PFSK-1 (cell line): ENCODE data around the gene RABGAP1L.

Experiments used
- FOXP2 ChIP-seq: optimal IDR thresholded peaks from 2 replicates; pipeline ENCODE3; 2011; ENCODE audit warnings: borderline replicate concordance, control low read depth, inconsistent platforms; ENCODE audit not compliant: insufficient read depth; ENCODE audit errors: extremely low read length, extremely low read depth
- POLR2AphosphoS5 ChIP-seq: IDR thresholded peaks from 2 replicates; pipeline ENCODE4 v1.6.1; 2012; ENCODE audit warnings: low read depth, mild to moderate bottlenecking, control low read depth, low read length, moderate library complexity
- SIN3A ChIP-seq: IDR thresholded peaks from 2 replicates; pipeline ENCODE4 v1.6.1; 2012; ENCODE audit warnings: mild to moderate bottlenecking, low read length, moderate library complexity, borderline replicate concordance; ENCODE audit not compliant: insufficient read depth
- TAF1 ChIP-seq: IDR thresholded peaks from 2 replicates; pipeline ENCODE4 v1.6.1; 2012; ENCODE audit warnings: low read length, control low read depth, borderline replicate concordance; ENCODE audit not compliant: insufficient read depth
- TF ChIP-seq, protein P1 (sequence below), 2 experiments: IDR thresholded peaks; 2 replicates each; pipeline versions ENCODE4 v1.6.1 to v1.8.0; 2011 to 2012; ENCODE audit warnings: low read depth in 2 of 2, low read length in 2 of 2, control low read depth in 1 of 2, inconsistent platforms in 1 of 2, mild to moderate bottlenecking in 1 of 2, moderate library complexity in 1 of 2; ENCODE audit not compliant: insufficient read depth in 1 of 2

The RABGAP1L gene

DNA sequence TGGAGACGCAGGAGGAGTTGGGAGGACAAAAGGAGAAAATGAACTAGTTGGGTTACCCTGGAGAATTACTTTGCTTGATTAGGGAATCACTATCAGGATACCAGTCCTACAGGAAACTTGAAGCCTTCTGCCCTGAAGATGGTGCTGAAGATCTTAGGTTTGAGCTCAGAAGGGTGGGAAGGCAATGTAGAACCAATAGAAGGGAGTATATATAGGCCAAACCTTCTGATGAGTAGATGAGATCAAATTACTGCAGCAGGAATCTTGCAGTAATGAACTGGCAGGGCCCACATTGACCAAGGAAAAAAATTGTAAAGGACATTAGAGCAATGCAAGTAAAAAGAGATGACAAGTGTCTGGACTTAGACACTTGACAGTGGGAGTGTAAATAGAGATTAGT, 724.1 kb downstream of the RABGAP1L start:
- TF ChIP-seq, protein P1, sequence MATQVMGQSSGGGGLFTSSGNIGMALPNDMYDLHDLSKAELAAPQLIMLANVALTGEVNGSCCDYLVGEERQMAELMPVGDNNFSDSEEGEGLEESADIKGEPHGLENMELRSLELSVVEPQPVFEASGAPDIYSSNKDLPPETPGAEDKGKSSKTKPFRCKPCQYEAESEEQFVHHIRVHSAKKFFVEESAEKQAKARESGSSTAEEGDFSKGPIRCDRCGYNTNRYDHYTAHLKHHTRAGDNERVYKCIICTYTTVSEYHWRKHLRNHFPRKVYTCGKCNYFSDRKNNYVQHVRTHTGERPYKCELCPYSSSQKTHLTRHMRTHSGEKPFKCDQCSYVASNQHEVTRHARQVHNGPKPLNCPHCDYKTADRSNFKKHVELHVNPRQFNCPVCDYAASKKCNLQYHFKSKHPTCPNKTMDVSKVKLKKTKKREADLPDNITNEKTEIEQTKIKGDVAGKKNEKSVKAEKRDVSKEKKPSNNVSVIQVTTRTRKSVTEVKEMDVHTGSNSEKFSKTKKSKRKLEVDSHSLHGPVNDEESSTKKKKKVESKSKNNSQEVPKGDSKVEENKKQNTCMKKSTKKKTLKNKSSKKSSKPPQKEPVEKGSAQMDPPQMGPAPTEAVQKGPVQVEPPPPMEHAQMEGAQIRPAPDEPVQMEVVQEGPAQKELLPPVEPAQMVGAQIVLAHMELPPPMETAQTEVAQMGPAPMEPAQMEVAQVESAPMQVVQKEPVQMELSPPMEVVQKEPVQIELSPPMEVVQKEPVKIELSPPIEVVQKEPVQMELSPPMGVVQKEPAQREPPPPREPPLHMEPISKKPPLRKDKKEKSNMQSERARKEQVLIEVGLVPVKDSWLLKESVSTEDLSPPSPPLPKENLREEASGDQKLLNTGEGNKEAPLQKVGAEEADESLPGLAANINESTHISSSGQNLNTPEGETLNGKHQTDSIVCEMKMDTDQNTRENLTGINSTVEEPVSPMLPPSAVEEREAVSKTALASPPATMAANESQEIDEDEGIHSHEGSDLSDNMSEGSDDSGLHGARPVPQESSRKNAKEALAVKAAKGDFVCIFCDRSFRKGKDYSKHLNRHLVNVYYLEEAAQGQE (IDR thresholded peaks at IDR 0.05; ENCODE audit: insufficient read depth in 1 of 2, low read depth in 2 of 2, low read length in 2 of 2), result no peak
- TF ChIP-seq TAF1 (no peak), FOXP2 (no peak), SIN3A (no peak), POLR2AphosphoS5 (no peak)

DNA sequence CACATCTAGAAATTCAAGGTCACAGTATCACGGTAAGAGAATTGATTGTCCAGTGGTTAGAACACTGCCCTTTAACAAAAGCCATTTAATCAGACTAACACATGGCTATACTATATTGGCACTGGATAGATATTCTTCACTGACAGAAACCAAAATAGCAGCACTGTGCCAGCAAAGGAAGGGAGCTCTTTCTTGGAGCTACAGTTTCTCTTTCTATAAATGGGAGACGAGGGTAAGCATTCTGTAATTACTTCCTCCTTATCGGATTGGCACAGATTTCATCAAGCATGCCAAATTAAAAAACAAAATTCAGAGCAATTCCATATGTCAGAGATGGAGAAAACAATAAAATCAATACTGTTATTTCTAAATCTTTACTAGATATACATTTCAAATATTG, 724.7 kb downstream of the RABGAP1L start:
- no peak for TF ChIP-seq TAF1
- no peak for TF ChIP-seq FOXP2
- TF ChIP-seq, protein P1 (IDR thresholded peaks at IDR 0.05; ENCODE audit: insufficient read depth in 1 of 2, low read depth in 2 of 2, low read length in 2 of 2), result no peak
- TF ChIP-seq POLR2AphosphoS5, result no peak
- TF ChIP-seq SIN3A, result no peak

DNA sequence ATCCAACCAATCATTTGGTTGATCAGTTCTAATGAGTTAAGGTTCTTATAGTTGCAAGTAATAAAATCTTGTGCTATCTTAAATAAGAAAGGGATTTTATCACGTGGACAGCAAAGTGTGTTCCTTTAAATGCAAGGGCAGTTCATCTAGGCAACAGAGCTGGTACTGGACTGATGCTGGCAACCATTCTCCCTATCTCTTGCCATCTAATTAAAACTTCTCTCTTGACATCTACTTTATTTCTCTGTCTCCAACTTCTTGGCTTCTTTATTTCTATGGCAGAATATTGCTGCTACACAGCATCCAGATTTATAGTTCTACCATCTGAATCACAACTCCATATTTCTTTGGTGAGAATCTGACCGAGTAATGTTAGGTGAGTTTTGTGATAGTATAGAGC, 725.2 kb downstream of the RABGAP1L start:
- no peak for TF ChIP-seq POLR2AphosphoS5
- TF ChIP-seq TAF1, result no peak
- no peak for TF ChIP-seq FOXP2
- TF ChIP-seq, protein P1 (IDR thresholded peaks at IDR 0.05; ENCODE audit: insufficient read depth in 1 of 2, low read depth in 2 of 2, low read length in 2 of 2), result no peak
- no peak for TF ChIP-seq SIN3A

DNA sequence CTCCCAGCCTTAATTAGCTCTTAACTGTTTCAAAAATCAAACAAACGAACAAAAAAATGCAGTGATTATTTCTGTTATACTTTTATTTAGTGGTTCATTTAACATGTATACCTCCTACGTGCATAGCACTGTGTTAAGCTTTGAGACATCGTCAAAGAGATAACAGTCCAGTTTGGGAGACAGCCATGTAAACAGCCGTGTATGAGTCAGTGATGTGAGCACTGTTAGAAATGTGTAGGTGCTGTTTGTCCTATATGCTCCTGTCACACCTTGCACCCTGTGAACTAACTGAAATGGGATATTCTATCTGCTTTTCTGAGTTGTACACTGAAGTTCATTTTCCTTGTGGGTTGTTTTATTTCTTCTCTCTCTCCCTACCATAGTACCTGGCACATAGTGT, 730.7 kb downstream of the RABGAP1L start:
- TF ChIP-seq FOXP2 (no peak), POLR2AphosphoS5 (no peak), TAF1 (no peak)
- TF ChIP-seq, protein P1 (IDR thresholded peaks at IDR 0.05; ENCODE audit: insufficient read depth in 1 of 2, low read depth in 2 of 2, low read length in 2 of 2), result no peak

DNA sequence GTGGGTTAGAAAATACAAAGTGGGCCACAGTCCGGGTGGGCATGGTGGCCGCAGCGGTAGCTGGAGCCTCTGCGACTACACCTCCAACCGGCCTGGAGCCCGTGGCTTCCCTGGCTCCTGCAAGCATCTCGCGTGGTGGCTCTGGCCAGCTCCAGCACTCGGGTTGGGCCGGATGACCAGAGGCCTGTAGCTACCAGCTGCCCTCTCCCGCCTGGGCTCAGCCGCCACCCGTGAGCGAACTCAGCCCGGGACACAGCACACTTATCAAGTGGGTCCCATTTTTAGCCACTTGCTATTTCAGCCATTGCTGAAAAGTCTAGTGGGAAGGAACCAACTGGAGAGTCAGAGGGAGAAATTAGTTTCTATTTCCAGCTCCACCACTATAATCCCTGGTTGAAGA, 732.7 kb downstream of the RABGAP1L start:
- no peak for TF ChIP-seq POLR2AphosphoS5
- TF ChIP-seq SIN3A, result no peak
- no peak for TF ChIP-seq FOXP2
- no peak for TF ChIP-seq TAF1
- TF ChIP-seq, protein P1 (IDR thresholded peaks at IDR 0.05; ENCODE audit: insufficient read depth in 1 of 2, low read depth in 2 of 2, low read length in 2 of 2), result no peak
